Neural progenitor cell (in vitro differentiated cells): ENCODE measurements around the gene GABBR2. TPM values are rescaled to one million over a fixed set of nuclear protein-coding genes. Genes with fewer than 3 reads are reported as not detected.

Experiments used
- DNase-seq: peaks from one replicate; pipeline ENCODE4 v3.0.0-alpha.2; 2016; ENCODE audit warnings: low spot score
- H2AFZ ChIP-seq: fragments of 200-600 bp; sonication (generic); replicated peaks from 2 replicates; pipeline ENCODE4 v1.6.1; 2016; ENCODE audit warnings: antibody characterized with exemption
- H3F3A ChIP-seq: fragments of 200-600 bp; sonication (generic); 2 replicates; pipeline ENCODE4 v1.6.1; 2016; ENCODE audit warnings: antibody characterized with exemption, low read depth
- H3K27ac ChIP-seq: fragments of 200-600 bp; sonication (generic); 2 replicates; pipeline ENCODE4 v1.5.1; 2016; ENCODE audit warnings: mild to moderate bottlenecking
- H3K27me3 ChIP-seq: fragments of 200-600 bp; sonication (generic); 2 replicates; pipeline ENCODE4 v1.6.1; 2016; ENCODE audit warnings: mild to moderate bottlenecking, moderate library complexity
- H3K36me3 ChIP-seq: fragments of 200-600 bp; sonication (generic); 2 replicates; pipeline ENCODE4 v1.5.1; 2016
- H3K4me1 ChIP-seq: fragments of 200-600 bp; sonication (generic); 2 replicates; pipeline ENCODE4 v1.6.1; 2016; ENCODE audit warnings: mixed run types
- H3K4me2 ChIP-seq: fragments of 200-600 bp; sonication (generic); 2 replicates; pipeline ENCODE4 v1.6.1; 2016
- H3K4me3 ChIP-seq: fragments of 200-600 bp; sonication (generic); 2 replicates; pipeline ENCODE4 v1.5.1; 2016
- H3K79me2 ChIP-seq: fragments of 200-600 bp; sonication (generic); 2 replicates; pipeline ENCODE4 v1.6.1; 2016; ENCODE audit warnings: low read depth
- H3K9ac ChIP-seq: fragments of 200-600 bp; sonication (generic); 2 replicates; pipeline ENCODE4 v1.6.1; 2016
- H3K9me3 ChIP-seq: fragments of 200-600 bp; sonication (generic); 2 replicates; pipeline ENCODE4 v1.5.1; 2016; ENCODE audit warnings: low read depth
- H4K20me1 ChIP-seq: fragments of 200-600 bp; sonication (generic); 2 replicates; pipeline ENCODE4 v1.6.1; 2016; ENCODE audit warnings: low read depth
- H3K27ac Mint-ChIP-seq: 3 replicates; pipeline ENCODE4 v1.8.0; 2021; ENCODE audit warnings: mixed read lengths
- H3K27me3 Mint-ChIP-seq: 2 replicates; pipeline ENCODE4 v1.8.0; 2022; ENCODE audit warnings: low read depth, mild to moderate bottlenecking, inconsistent platforms, moderate library complexity, mixed read lengths; ENCODE audit not compliant: insufficient read depth
- H3K36me3 Mint-ChIP-seq: 3 replicates; pipeline ENCODE4 v1.8.0; 2021; ENCODE audit warnings: mixed read lengths
- H3K4me1 Mint-ChIP-seq: 3 replicates; pipeline ENCODE4 v1.8.0; 2021; ENCODE audit warnings: mixed read lengths
- H3K4me3 Mint-ChIP-seq: 3 replicates; pipeline ENCODE4 v1.8.0; 2021; ENCODE audit warnings: mild to moderate bottlenecking, moderate library complexity, mixed read lengths
- H3K9me3 Mint-ChIP-seq: 3 replicates; pipeline ENCODE4 v1.8.0; 2020; ENCODE audit warnings: mixed read lengths
- EZH2 ChIP-seq: fragments of 200-600 bp; sonication (generic); IDR thresholded peaks from 2 replicates; pipeline ENCODE4 v1.6.1; 2017; ENCODE audit warnings: antibody characterized with exemption, mild to moderate bottlenecking, moderate library complexity
- EZH2phosphoT487 ChIP-seq: fragments of 200-600 bp; sonication (generic); IDR thresholded peaks from 2 replicates; pipeline ENCODE4 v1.6.1; 2017; ENCODE audit warnings: antibody characterized with exemption
- total RNA-seq: library from RNA; depleted of rRNA; stranded (reverse); fragments of >200 nt; gene quantifications from 2 replicates; pipeline ENCODE4 v1.2.3, GENCODE V29; 2015; ENCODE audit warnings: low replicate concordance
- TF ChIP-seq, protein P1 (sequence below): fragments of 200-600 bp; sonication (generic); IDR thresholded peaks from 2 replicates; pipeline ENCODE4 v1.5.1; 2017; ENCODE audit warnings: antibody characterized with exemption, mild to moderate bottlenecking

The GABBR2 gene
- total RNA-seq, 1 donor from 2014 or later, result not detected

DNA sequence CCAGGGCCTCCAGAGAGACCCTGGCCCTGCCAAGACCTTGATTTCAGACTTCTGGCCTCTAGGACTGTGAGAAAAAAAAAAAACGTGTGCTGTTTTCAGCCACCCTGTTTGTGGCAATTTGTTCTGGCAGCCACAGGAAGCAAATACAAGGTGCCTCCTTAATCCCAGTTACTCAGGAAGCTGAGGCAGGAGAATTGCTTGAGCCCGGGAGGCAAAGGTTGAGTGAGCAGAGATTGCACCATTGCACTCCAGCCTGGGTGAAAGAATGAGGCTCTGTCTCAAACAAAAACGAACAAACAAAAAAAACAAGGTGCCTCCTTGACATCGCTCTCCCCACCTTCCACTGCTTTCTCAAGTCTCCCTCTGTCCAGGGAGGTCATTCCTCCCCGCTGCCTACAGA, 98.0 kb downstream of the GABBR2 start:
- H3K4me3 ChIP-seq, result no peak overlapping the region
- no peak overlapping the region for H3K9ac ChIP-seq
- Mint-ChIP-seq H3K27me3 (peaks cover 2% of the 10 kb centered on the region), H3K36me3 (no peaks in the 10 kb centered on the region), H3K27ac (no peak overlapping the region), H3K9me3 (no peaks in the 10 kb centered on the region), H3K4me1 (peaks cover 9% of the 10 kb centered on the region), H3K4me3 (no peak overlapping the region)
- no peaks in the 10 kb centered on the region for H3F3A ChIP-seq
- no peaks in the 10 kb centered on the region for H3K4me1 ChIP-seq
- no peak for DNase-seq
- H2AFZ ChIP-seq, result no peak overlapping the region
- no peaks in the 10 kb centered on the region for H3K36me3 ChIP-seq
- no peaks in the 10 kb centered on the region for H3K79me2 ChIP-seq
- TF ChIP-seq, protein P1, sequence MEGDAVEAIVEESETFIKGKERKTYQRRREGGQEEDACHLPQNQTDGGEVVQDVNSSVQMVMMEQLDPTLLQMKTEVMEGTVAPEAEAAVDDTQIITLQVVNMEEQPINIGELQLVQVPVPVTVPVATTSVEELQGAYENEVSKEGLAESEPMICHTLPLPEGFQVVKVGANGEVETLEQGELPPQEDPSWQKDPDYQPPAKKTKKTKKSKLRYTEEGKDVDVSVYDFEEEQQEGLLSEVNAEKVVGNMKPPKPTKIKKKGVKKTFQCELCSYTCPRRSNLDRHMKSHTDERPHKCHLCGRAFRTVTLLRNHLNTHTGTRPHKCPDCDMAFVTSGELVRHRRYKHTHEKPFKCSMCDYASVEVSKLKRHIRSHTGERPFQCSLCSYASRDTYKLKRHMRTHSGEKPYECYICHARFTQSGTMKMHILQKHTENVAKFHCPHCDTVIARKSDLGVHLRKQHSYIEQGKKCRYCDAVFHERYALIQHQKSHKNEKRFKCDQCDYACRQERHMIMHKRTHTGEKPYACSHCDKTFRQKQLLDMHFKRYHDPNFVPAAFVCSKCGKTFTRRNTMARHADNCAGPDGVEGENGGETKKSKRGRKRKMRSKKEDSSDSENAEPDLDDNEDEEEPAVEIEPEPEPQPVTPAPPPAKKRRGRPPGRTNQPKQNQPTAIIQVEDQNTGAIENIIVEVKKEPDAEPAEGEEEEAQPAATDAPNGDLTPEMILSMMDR, result no peak
- no peak for TF ChIP-seq EZH2phosphoT487
- no peak for TF ChIP-seq EZH2
- H4K20me1 ChIP-seq, result no peaks in the 10 kb centered on the region
- no peaks in the 10 kb centered on the region for H3K9me3 ChIP-seq
- H3K27ac ChIP-seq, result no peak overlapping the region
- H3K4me2 ChIP-seq, result no peak overlapping the region
- no peaks in the 10 kb centered on the region for H3K27me3 ChIP-seq

DNA sequence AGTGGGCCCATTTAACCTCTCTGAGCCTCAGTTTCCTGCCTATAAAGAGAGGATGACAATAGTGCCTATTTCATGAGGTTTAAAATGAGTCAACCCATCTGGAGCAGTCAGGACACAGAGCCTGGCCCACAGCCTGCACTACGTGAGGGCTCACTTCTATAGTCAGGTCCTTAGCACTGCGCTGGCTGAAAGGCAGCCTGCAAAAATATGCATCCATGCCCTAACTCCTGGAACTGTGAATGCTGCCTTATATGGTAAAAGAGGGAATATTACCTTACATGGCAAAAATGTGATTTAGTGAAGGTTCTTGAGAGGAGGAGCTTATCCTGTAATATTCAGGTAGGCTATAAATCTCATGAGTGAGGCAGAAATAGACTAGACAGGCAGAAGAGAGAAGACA, 98.5 kb downstream of the GABBR2 start:
- Histone ChIP-seq H3K36me3 (no peaks in the 10 kb centered on the region), H2AFZ (no peak overlapping the region), H3K9ac (no peak overlapping the region), H3K27ac (no peak overlapping the region), H3K27me3 (no peaks in the 10 kb centered on the region), H4K20me1 (no peaks in the 10 kb centered on the region), H3F3A (no peaks in the 10 kb centered on the region), H3K4me1 (no peaks in the 10 kb centered on the region), H3K4me2 (no peak overlapping the region), H3K4me3 (no peak overlapping the region), H3K79me2 (no peaks in the 10 kb centered on the region), H3K9me3 (no peaks in the 10 kb centered on the region)
- Mint-ChIP-seq H3K4me3 (no peak overlapping the region), H3K36me3 (no peaks in the 10 kb centered on the region), H3K27ac (no peak overlapping the region), H3K9me3 (no peaks in the 10 kb centered on the region), H3K27me3 (peaks cover 2% of the 10 kb centered on the region), H3K4me1 (peaks cover 9% of the 10 kb centered on the region)
- no peak for DNase-seq
- no peak for TF ChIP-seq EZH2
- TF ChIP-seq, protein P1, result no peak
- no peak for TF ChIP-seq EZH2phosphoT487

DNA sequence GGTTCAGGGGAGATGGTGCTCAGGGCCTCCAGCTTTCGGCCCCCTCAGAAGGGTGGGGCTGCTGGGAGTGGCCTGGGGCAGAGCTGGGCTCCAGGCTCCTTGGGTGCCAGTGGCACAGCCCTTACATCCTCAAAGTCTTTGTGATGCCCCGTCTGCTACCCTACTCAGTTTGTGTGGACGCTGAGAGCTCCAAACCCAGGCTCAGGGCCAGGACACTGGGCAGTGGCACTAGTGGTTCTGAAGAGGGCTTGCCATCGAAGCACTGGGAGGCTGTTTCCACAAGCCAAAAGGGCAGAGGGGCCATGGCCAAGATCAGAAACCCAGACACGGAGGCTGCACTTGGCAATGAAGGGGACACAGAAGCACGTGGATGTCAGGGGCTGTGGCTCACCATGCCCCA, 99.1 kb downstream of the GABBR2 start:
- TF ChIP-seq EZH2 (no peak), EZH2phosphoT487 (no peak)
- TF ChIP-seq, protein P1, result no peak
- Histone ChIP-seq H3F3A (no peaks in the 10 kb centered on the region), H3K9me3 (no peaks in the 10 kb centered on the region), H4K20me1 (no peaks in the 10 kb centered on the region), H3K27ac (no peak overlapping the region), H3K4me2 (no peak overlapping the region), H3K27me3 (no peaks in the 10 kb centered on the region), H2AFZ (no peak overlapping the region), H3K36me3 (no peaks in the 10 kb centered on the region), H3K4me1 (no peaks in the 10 kb centered on the region), H3K9ac (no peak overlapping the region), H3K4me3 (no peak overlapping the region), H3K79me2 (no peaks in the 10 kb centered on the region)
- Mint-ChIP-seq H3K36me3 (no peaks in the 10 kb centered on the region), H3K4me1 (peaks cover 9% of the 10 kb centered on the region), H3K27ac (no peak overlapping the region), H3K27me3 (no peaks in the 10 kb centered on the region), H3K9me3 (no peaks in the 10 kb centered on the region), H3K4me3 (no peak overlapping the region)
- no peak for DNase-seq

DNA sequence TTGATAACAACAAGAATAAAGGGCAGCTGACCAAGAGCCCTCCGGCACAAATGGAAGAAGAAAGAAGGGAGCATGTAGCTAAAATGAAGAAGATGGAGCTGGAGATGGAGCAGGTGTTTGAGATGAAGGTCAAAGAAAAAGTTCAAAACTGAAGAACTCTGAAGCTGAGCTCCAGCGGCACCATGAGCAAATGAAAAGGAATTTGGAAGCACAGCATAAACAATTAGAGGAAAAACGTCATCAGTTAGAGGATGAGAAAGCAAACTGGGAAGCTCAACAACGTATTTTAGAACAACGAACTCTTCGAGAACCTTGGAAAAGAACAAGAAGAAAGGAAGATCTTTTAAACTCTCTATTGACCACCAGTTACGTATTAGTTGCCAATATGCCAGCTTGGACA, 100.9 kb downstream of the GABBR2 start:
- Mint-ChIP-seq H3K27ac (no peak overlapping the region), H3K4me3 (no peak overlapping the region), H3K27me3 (peaks cover 4% of the 10 kb centered on the region), H3K36me3 (no peaks in the 10 kb centered on the region), H3K4me1 (peaks cover 9% of the 10 kb centered on the region), H3K9me3 (no peaks in the 10 kb centered on the region)
- TF ChIP-seq EZH2, result no peak
- no peak for TF ChIP-seq EZH2phosphoT487
- TF ChIP-seq, protein P1, result no peak
- no peaks in the 10 kb centered on the region for H3K9me3 ChIP-seq
- no peaks in the 10 kb centered on the region for H3K36me3 ChIP-seq
- no peaks in the 10 kb centered on the region for H3K79me2 ChIP-seq
- no peak overlapping the region for H3K9ac ChIP-seq
- no peak overlapping the region for H3K27ac ChIP-seq
- no peaks in the 10 kb centered on the region for H4K20me1 ChIP-seq
- H3K4me3 ChIP-seq, result no peak overlapping the region
- no peaks in the 10 kb centered on the region for H3F3A ChIP-seq
- no peak overlapping the region for H2AFZ ChIP-seq
- no peak for DNase-seq
- H3K4me2 ChIP-seq, result no peak overlapping the region
- no peaks in the 10 kb centered on the region for H3K4me1 ChIP-seq
- H3K27me3 ChIP-seq, result no peaks in the 10 kb centered on the region
